ENCODE results near the gene HDLBP. TPM values are rescaled to one million over a fixed set of nuclear protein-coding genes. Genes with fewer than 3 reads are reported as not detected.

Gene HDLBP
- total and polyA plus RNA-seq, 2 experiments from 2014 or later: 230 to 306 TPM

DNA sequence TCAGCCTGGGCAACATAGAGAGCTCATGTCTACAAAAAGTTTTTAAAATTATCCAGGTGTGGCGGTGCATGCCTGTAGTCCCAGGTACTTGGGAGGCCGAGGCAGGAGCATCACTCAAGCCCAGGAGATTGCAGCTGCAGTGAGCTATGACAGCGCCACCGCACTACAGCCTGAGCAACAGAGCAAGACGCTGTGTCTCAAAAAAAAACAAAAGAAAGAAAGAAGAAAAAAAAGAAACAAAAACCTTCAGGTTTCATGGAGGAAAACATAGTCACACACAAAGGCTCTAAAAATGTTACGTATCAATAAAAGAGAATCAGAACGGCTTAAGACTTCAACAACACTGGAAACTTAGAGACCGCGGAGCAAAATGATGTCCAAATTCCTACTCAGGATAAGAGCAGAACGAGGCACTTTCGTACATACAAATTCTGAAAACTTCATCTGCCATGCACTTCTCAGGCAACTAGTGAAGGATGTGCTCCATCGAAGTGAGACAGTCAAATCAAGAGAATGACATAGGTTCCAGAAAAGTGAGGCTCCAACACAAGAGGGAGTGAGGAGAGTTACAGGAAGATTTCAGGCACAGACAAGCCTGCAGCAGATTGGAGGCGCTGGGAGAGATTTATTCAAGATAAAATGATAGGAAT, 4.4 kb downstream of the HDLBP start (continued):
- TF ChIP-seq, protein P1, sequence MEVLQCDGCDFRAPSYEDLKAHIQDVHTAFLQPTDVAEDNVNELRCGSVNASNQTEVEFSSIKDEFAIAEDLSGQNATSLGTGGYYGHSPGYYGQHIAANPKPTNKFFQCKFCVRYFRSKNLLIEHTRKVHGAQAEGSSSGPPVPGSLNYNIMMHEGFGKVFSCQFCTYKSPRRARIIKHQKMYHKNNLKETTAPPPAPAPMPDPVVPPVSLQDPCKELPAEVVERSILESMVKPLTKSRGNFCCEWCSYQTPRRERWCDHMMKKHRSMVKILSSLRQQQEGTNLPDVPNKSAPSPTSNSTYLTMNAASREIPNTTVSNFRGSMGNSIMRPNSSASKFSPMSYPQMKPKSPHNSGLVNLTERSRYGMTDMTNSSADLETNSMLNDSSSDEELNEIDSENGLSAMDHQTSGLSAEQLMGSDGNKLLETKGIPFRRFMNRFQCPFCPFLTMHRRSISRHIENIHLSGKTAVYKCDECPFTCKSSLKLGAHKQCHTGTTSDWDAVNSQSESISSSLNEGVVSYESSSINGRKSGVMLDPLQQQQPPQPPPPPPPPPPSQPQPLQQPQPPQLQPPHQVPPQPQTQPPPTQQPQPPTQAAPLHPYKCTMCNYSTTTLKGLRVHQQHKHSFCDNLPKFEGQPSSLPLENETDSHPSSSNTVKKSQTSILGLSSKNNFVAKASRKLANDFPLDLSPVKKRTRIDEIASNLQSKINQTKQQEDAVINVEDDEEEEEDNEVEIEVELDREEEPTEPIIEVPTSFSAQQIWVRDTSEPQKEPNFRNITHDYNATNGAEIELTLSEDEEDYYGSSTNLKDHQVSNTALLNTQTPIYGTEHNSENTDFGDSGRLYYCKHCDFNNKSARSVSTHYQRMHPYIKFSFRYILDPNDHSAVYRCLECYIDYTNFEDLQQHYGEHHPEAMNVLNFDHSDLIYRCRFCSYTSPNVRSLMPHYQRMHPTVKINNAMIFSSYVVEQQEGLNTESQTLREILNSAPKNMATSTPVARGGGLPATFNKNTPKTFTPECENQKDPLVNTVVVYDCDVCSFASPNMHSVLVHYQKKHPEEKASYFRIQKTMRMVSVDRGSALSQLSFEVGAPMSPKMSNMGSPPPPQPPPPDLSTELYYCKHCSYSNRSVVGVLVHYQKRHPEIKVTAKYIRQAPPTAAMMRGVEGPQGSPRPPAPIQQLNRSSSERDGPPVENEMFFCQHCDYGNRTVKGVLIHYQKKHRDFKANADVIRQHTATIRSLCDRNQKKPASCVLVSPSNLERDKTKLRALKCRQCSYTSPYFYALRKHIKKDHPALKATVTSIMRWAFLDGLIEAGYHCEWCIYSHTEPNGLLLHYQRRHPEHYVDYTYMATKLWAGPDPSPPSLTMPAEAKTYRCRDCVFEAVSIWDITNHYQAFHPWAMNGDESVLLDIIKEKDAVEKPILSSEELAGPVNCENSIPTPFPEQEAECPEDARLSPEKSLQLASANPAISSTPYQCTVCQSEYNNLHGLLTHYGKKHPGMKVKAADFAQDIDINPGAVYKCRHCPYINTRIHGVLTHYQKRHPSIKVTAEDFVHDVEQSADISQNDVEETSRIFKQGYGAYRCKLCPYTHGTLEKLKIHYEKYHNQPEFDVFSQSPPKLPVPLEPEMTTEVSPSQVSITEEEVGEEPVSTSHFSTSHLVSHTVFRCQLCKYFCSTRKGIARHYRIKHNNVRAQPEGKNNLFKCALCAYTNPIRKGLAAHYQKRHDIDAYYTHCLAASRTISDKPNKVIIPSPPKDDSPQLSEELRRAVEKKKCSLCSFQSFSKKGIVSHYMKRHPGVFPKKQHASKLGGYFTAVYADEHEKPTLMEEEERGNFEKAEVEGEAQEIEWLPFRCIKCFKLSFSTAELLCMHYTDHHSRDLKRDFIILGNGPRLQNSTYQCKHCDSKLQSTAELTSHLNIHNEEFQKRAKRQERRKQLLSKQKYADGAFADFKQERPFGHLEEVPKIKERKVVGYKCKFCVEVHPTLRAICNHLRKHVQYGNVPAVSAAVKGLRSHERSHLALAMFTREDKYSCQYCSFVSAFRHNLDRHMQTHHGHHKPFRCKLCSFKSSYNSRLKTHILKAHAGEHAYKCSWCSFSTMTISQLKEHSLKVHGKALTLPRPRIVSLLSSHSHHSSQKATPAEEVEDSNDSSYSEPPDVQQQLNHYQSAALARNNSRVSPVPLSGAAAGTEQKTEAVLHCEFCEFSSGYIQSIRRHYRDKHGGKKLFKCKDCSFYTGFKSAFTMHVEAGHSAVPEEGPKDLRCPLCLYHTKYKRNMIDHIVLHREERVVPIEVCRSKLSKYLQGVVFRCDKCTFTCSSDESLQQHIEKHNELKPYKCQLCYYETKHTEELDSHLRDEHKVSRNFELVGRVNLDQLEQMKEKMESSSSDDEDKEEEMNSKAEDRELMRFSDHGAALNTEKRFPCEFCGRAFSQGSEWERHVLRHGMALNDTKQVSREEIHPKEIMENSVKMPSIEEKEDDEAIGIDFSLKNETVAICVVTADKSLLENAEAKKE (CRISPR knock-in tag; IDR thresholded peaks at IDR 0.05): no peak
- TF ChIP-seq EZH2 (IDR thresholded peaks at IDR 0.05; ENCODE audit: low read depth, unreplicated experiment): no peak
- TF ChIP-seq, protein P2, sequence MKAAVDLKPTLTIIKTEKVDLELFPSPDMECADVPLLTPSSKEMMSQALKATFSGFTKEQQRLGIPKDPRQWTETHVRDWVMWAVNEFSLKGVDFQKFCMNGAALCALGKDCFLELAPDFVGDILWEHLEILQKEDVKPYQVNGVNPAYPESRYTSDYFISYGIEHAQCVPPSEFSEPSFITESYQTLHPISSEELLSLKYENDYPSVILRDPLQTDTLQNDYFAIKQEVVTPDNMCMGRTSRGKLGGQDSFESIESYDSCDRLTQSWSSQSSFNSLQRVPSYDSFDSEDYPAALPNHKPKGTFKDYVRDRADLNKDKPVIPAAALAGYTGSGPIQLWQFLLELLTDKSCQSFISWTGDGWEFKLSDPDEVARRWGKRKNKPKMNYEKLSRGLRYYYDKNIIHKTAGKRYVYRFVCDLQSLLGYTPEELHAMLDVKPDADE (IDR thresholded peaks at IDR 0.05): no peak

DNA sequence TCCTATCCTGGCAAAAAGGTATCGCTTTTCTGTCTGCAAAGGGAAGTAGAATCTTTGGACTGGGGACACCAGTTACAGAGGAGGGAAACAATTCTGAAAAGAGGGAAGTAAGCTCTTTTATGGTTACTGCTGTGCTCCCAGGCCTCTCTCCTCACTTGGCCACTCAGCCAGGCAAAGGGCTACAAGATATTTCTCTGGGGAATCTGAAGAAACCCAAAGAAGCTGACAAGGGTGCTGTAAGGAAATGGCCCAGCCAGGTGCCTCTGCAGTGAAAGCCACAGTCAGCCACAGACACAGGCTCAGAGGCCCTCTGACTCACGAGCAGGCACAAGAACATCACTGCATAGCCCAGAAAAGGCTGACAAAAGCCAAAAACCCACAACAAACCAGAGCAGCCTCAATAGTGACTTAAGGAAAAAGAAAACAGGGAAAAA, 5.8 kb downstream of the HDLBP start:
- H3K27me3 ChIP-seq (ENCODE audit: insufficient read depth): no peaks in the 10 kb centered on the region
- ATAC-seq (peak; percentile 12; the same call in 2 of the 3 replicates), DNase-seq (ENCODE audit: low spot score) (no peak)
- no peak overlapping the region for H2AFZ ChIP-seq
- Mint-ChIP-seq H3K36me3 (ENCODE audit: low read depth) (no peaks in the 10 kb centered on the region), H3K27me3 (ENCODE audit: insufficient read depth, low read depth, poor library complexity) (peaks cover 6% of the 10 kb centered on the region), H3K4me1 (peaks cover 47% of the 10 kb centered on the region), H3K4me3 (no peak overlapping the region), H3K27ac (no peak overlapping the region), H3K9me3 (no peaks in the 10 kb centered on the region)
- peaks cover 100% of the 10 kb centered on the region for H3K79me2 ChIP-seq (replicated peaks; ENCODE audit: insufficient read depth)
- peaks cover 37% of the 10 kb centered on the region for H4K20me1 ChIP-seq (replicated peaks; ENCODE audit: insufficient read depth)
- H3K27ac ChIP-seq (ENCODE audit: low read depth): peak overlapping the region; percentile 21; the same call in 1 of the 2 replicates
- no peaks in the 10 kb centered on the region for H3K36me3 ChIP-seq (ENCODE audit: insufficient read depth)
- no peaks in the 10 kb centered on the region for H3K9me2 ChIP-seq (ENCODE audit: insufficient read depth)
- H3F3A ChIP-seq (replicated peaks; ENCODE audit: low read depth): no peaks in the 10 kb centered on the region
- peaks cover 22% of the 10 kb centered on the region for H3K4me1 ChIP-seq (ENCODE audit: insufficient read depth)
- no peak overlapping the region for H3K4me2 ChIP-seq
- H3K4me3 ChIP-seq: no peak overlapping the region
- TF ChIP-seq, protein P3, sequence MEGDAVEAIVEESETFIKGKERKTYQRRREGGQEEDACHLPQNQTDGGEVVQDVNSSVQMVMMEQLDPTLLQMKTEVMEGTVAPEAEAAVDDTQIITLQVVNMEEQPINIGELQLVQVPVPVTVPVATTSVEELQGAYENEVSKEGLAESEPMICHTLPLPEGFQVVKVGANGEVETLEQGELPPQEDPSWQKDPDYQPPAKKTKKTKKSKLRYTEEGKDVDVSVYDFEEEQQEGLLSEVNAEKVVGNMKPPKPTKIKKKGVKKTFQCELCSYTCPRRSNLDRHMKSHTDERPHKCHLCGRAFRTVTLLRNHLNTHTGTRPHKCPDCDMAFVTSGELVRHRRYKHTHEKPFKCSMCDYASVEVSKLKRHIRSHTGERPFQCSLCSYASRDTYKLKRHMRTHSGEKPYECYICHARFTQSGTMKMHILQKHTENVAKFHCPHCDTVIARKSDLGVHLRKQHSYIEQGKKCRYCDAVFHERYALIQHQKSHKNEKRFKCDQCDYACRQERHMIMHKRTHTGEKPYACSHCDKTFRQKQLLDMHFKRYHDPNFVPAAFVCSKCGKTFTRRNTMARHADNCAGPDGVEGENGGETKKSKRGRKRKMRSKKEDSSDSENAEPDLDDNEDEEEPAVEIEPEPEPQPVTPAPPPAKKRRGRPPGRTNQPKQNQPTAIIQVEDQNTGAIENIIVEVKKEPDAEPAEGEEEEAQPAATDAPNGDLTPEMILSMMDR (conservative IDR thresholded peaks at IDR 0.05; ENCODE audit: low read depth in 2 of 2): no peak
- no peak for TF ChIP-seq STAT1 (IDR thresholded peaks at IDR 0.05; ENCODE audit: unreplicated experiment)
- TF ChIP-seq, protein P1 (CRISPR knock-in tag; IDR thresholded peaks at IDR 0.05): no peak
